Testis (tissue), 3 donors: ENCODE measurements around the gene MAP3K20. TPM values are rescaled to one million over a fixed set of nuclear protein-coding genes. Genes with fewer than 3 reads are reported as not detected.

Experiments
- DNase-seq: peaks from one replicate; pipeline ENCODE4 v3.0.0-alpha.2; 2019
- H3K27ac ChIP-seq, 2 donors: fragments of 200-600 bp; sonication (generic); one replicate each; pipeline ENCODE4 v1.5.1; 2019
- H3K27me3 ChIP-seq: fragments of 200-600 bp; sonication (generic); one replicate; pipeline ENCODE4 v1.5.1; 2019
- H3K36me3 ChIP-seq: fragments of 200-600 bp; sonication (generic); one replicate; pipeline ENCODE4 v1.5.1; 2017; ENCODE audit warnings: low read depth; ENCODE audit errors: missing control alignments
- H3K4me1 ChIP-seq: fragments of 200-600 bp; sonication (generic); one replicate; pipeline ENCODE4 v1.5.1; 2019
- H3K4me3 ChIP-seq, 2 donors: fragments of 200-600 bp; sonication (generic); one replicate each; pipeline ENCODE4 v1.5.1; 2017 to 2019
- H3K9me3 ChIP-seq: fragments of 200-600 bp; sonication (generic); one replicate; pipeline ENCODE4 v1.5.1; 2017
- CTCF ChIP-seq, 3 experiments: fragments of 450-650 bp in 2 of 3; fragments of 200-600 bp in 1 of 3; sonication (generic) in 1 of 3; IDR thresholded peaks; one replicate each; pipeline ENCODE4 v1.5.1; 2016 to 2019; ENCODE audit warnings: antibody characterized with exemption in 3 of 3, mild to moderate bottlenecking in 2 of 3, moderate library complexity in 1 of 3
- POLR2A ChIP-seq: fragments of 450-650 bp; IDR thresholded peaks from one replicate; pipeline ENCODE4 v1.6.1; 2017; ENCODE audit warnings: antibody characterized with exemption, mild to moderate bottlenecking, moderate library complexity
- WGBS, 2 donors: methylation state at CpG; one replicate each; pipeline ENCODE4 v1.1.5; 2018; 5-methylcytosine and 5-hydroxymethylcytosine counted together
- intact Hi-C: fragments of 100-400 bp; cut with DNase I; formaldehyde crosslinking; loops from one replicate; pipeline ENCODE4 v1.15.1; 2023; ENCODE audit warnings: low total_unique reads
- polyA plus RNA-seq: library from polyadenylated mRNA; stranded (reverse); fragments of 350-450 nt; fragmentation: Illumina TruSeq; extraction: RNeasy Lipid Tissue Mini Kit (QIAGEN cat#74804); gene quantifications from one replicate; pipeline ENCODE4 v1.2.3, GENCODE V29; 2014; ENCODE audit warnings: low read depth, low replicate concordance; ENCODE audit not compliant: insufficient read depth
- total RNA-seq, 2 donors: library from RNA; depleted of rRNA; stranded (reverse); fragments of >200 nt; gene quantifications; one replicate each; pipeline ENCODE4 v1.2.3, GENCODE V29; 2016

The MAP3K20 gene
- total and polyA plus RNA-seq, 3 donors from 2014 or later, result 20.7 to 30.8 (median 25.3) TPM

GRCh38 chr2:173043897-173044519 lies 31.6 kb upstream of the MAP3K20 start:
- no peak overlapping the region for H3K27ac ChIP-seq
- WGBS, 2 donors, result 86 to 94% methylated on average over 9 to 13 of the region's 13 CpGs
- DNase-seq, result no peak

GRCh38 chr2:173044686-173045085 lies 31.0 kb upstream of the MAP3K20 start:
- Histone ChIP-seq H3K4me1 (no peaks in the 10 kb centered on the region), H3K27me3 (no peaks in the 10 kb centered on the region), H3K27ac (no peak overlapping the region), H3K9me3 (no peaks in the 10 kb centered on the region), H3K4me3 (no peak overlapping the region), H3K36me3 (no peaks in the 10 kb centered on the region)
- TF ChIP-seq CTCF (IDR thresholded peaks at IDR 0.05) (no peak), POLR2A (no peak)
- intact Hi-C loops, result no loop called here
- DNase-seq, result no peak
- WGBS, 2 donors, result 90 to 91% methylated on average over 10 of the region's 10 CpGs

More at GRCh38 chr2:173043897-173044519, 31.6 kb upstream of the MAP3K20 start:
- TF ChIP-seq POLR2A (no peak), CTCF (IDR thresholded peaks at IDR 0.05) (no peak)
- no peaks in the 10 kb centered on the region for H3K4me1 ChIP-seq
- intact Hi-C loops, result no loop called here
- H3K4me3 ChIP-seq, result no peak overlapping the region
- no peaks in the 10 kb centered on the region for H3K36me3 ChIP-seq
- no peaks in the 10 kb centered on the region for H3K27me3 ChIP-seq
- H3K9me3 ChIP-seq, result no peaks in the 10 kb centered on the region

GRCh38 chr2:173045181-173045580 lies 30.5 kb upstream of the MAP3K20 start:
- H3K36me3 ChIP-seq, result no peaks in the 10 kb centered on the region
- TF ChIP-seq CTCF (IDR thresholded peaks at IDR 0.05) (no peak), POLR2A (no peak)
- no peaks in the 10 kb centered on the region for H3K9me3 ChIP-seq
- H3K4me1 ChIP-seq, result no peaks in the 10 kb centered on the region
- 87 to 91% methylated on average over 2 of the region's 2 CpGs for WGBS, 2 donors
- H3K27me3 ChIP-seq, result no peaks in the 10 kb centered on the region
- no peak overlapping the region for H3K27ac ChIP-seq
- intact Hi-C loops, result no loop called here
- H3K4me3 ChIP-seq, result no peak overlapping the region
- no peak for DNase-seq

- WGBS, 2 donors, result 98 to 99% methylated on average over 3 of the region's 3 CpGs
- DNase-seq, result no peak
- Histone ChIP-seq H3K27me3 (no peaks in the 10 kb centered on the region), H3K4me3 (no peak overlapping the region), H3K36me3 (no peaks in the 10 kb centered on the region), H3K4me1 (no peaks in the 10 kb centered on the region), H3K27ac (no peak overlapping the region), H3K9me3 (no peaks in the 10 kb centered on the region)
- intact Hi-C loops, result no loop called here
- TF ChIP-seq POLR2A (no peak), CTCF (IDR thresholded peaks at IDR 0.05) (no peak)
Measured at GRCh38 chr2:173048522-173048896, 27.1 kb upstream of the MAP3K20 start.
